Thoracic aorta (tissue), 2 donors: Measurements from ENCODE around the gene RPS10. TPM values are rescaled to one million over a fixed set of nuclear protein-coding genes. Genes with fewer than 3 reads are reported as not detected.

ENCODE experiments used
- ATAC-seq: fragments of 150-250 bp; one replicate; pipeline ENCODE4 v1.8.0; 2017; ENCODE audit warnings: low read depth; ENCODE audit not compliant: insufficient number of reproducible peaks, low FRiP score
- DNase-seq: peaks from one replicate; pipeline ENCODE4 v3.0.0-alpha.2; 2020; ENCODE audit warnings: low spot score
- H3K27ac ChIP-seq, 2 donors: fragments of 200-600 bp; sonication (generic); 1 replicate in 1 of 2; 2 replicates in 1 of 2; pipeline ENCODE4 v1.5.1; 2016; ENCODE audit warnings: mild to moderate bottlenecking in 2 of 2, moderate library complexity in 2 of 2
- H3K27me3 ChIP-seq: fragments of 200-600 bp; sonication (generic); replicated peaks from 2 replicates; pipeline ENCODE4 v1.6.0; 2016; ENCODE audit warnings: mild to moderate bottlenecking; ENCODE audit not compliant: insufficient read depth
- H3K36me3 ChIP-seq: fragments of 200-600 bp; sonication (generic); one replicate; pipeline ENCODE4 v1.5.1; 2016
- H3K4me1 ChIP-seq, 2 donors: fragments of 200-600 bp; sonication (generic); 1 replicate in 1 of 2; 2 replicates in 1 of 2; pipeline versions ENCODE4 v1.5.1 to v1.6.0; 2016; ENCODE audit warnings: low read depth in 2 of 2, mild to moderate bottlenecking in 1 of 2; ENCODE audit not compliant: control insufficient read depth in 1 of 2
- H3K4me3 ChIP-seq: fragments of 200-600 bp; sonication (generic); 2 replicates; pipeline ENCODE4 v1.5.1; 2016; ENCODE audit warnings: mild to moderate bottlenecking
- H3K9me3 ChIP-seq: fragments of 200-600 bp; sonication (generic); 2 replicates; pipeline ENCODE4 v1.5.1; 2016
- CTCF ChIP-seq: fragments of 200-600 bp; sonication (generic); IDR thresholded peaks from one replicate; pipeline ENCODE4 v1.5.1; 2019; ENCODE audit warnings: antibody characterized with exemption
- total RNA-seq, 2 donors: library from RNA; depleted of rRNA; stranded (reverse); fragments of >200 nt; gene quantifications; one replicate each; pipeline versions ENCODE4 v1.1.0 to v1.2.3, GENCODE V29; 2016

The RPS10 gene
- 1,000 to 10,000 TPM in 1 of 2 donors, 100 to 1,000 TPM in 1; 975 to 1,344 TPM for total RNA-seq

GRCh38 chr6:34425498-34426410 lies at the start of gene RPS10:
TSS of gene RPS10 (minus strand) at chr6:34426069. CDS start at chr6:34425221, 848 bp downstream.
- H3K27ac ChIP-seq, result peak within 1 kb of the TSS; percentile 70 to 79
- H3K4me3 ChIP-seq, result peak within 1 kb of the TSS; percentile 92
- DNase-seq (peak; percentile 69), ATAC-seq (peak; percentile 82)
- TF ChIP-seq CTCF, result no peak
- H3K36me3 ChIP-seq, result peaks cover 30% of the 10 kb centered on the region
- peaks cover 6 to 20% of the 10 kb centered on the region in 2 donors for H3K4me1 ChIP-seq
- no peaks in the 10 kb centered on the region for H3K9me3 ChIP-seq
- no peaks in the 10 kb centered on the region for H3K27me3 ChIP-seq

DNA sequence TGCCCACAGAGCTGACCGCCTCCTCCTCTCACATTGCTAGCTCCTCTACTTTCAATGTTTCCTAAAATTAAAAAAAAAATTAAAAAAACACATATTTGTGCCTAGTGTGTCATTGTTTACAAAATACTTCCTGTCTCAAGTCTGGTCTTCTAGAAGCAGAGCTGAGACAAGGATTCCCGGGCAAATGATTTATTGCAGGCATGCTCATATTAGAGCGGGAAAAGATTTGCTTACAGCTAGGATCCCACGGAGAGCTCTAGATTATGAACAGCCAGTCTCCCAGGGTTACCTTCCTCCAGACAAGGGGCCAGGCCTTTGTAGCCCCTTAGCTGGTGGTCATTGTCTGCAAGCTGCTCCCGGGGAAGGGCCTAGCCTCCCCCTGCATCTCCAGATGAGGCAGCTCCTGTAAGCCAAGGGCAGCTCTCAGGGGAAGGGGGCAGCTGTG lies 49.4 kb upstream of the RPS10 start:
- H3K4me1 ChIP-seq, result no peaks in the 10 kb centered on the region

DNA sequence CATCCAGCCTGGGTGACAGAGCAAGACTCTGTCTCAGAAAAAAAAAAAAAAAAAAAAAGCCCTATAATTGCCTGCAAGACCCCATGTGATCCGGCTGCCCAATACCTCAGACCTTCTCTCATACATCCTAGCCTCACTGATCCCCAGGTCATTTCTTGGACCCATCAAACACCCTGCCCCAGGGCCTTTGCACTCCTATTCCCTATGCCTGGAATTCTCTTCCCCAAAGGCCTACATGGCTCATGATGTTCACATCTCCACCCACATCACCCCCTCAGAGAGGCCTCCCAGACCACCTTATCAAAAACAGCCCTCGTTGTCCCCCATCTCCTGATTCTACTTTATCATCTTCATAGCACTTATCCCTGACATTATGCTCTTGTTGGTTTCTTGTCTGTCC lies 48.9 kb upstream of the RPS10 start:
- DNase-seq (no peak), ATAC-seq (no peak)
- H3K27me3 ChIP-seq, result no peaks in the 10 kb centered on the region
- no peak for TF ChIP-seq CTCF
- H3K27ac ChIP-seq, result no peak overlapping the region
- no peaks in the 10 kb centered on the region for H3K36me3 ChIP-seq
- no peaks in the 10 kb centered on the region for H3K4me1 ChIP-seq
- H3K4me3 ChIP-seq, result no peak overlapping the region
- no peaks in the 10 kb centered on the region for H3K9me3 ChIP-seq

More for the DNA sequence above, 49.4 kb upstream of the RPS10 start:
- no peaks in the 10 kb centered on the region for H3K36me3 ChIP-seq
- H3K4me3 ChIP-seq, result no peak overlapping the region
- TF ChIP-seq CTCF, result no peak
- no peaks in the 10 kb centered on the region for H3K9me3 ChIP-seq
- no peaks in the 10 kb centered on the region for H3K27me3 ChIP-seq
- DNase-seq, result no peak
- no peak for ATAC-seq
- no peak overlapping the region for H3K27ac ChIP-seq

DNA sequence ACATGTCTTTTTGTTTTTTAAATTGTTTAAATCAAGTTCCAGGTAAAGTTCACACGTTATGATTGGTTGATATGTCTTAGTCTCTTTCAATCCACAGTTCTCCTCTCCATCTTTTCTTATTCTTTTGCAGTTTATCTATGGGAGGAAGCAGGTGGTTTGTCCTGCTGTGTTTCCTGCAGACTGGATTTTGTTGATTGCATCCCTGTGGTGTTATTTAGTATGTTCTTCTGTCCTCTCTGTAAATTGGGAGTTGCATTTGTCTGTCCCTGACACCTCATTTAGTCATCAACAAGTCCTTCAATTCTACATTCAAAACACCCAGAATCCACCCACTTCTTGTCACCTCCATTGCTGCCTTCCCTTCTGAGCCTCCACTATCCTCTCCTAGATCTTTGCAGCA lies 48.1 kb upstream of the RPS10 start:
- Histone ChIP-seq H3K27me3 (no peaks in the 10 kb centered on the region), H3K9me3 (no peaks in the 10 kb centered on the region), H3K4me3 (no peak overlapping the region), H3K4me1 (no peaks in the 10 kb centered on the region), H3K36me3 (no peaks in the 10 kb centered on the region), H3K27ac (no peak overlapping the region)
- no peak for DNase-seq
- TF ChIP-seq CTCF, result no peak
- ATAC-seq, result no peak

DNA sequence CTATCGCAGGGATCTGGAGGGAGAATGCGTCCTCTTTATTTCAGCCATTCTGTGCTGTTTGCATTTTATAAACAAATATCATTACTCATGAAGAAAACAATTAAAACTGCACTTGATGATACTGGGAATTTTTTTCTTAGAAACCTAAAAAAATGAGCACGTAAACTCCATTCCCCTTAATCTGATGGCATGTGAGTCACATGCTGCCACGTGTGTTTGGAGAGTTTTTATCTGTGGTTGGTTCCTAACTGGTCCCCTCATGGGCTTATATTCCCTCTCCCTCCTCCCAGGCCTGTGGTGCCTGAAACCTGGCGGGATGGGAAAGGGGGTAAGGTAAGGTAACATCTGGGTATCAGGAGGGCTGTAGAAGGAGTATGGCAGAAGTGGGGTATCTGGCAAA lies 46.6 kb upstream of the RPS10 start:
- ATAC-seq (no peak), DNase-seq (no peak)
- H3K36me3 ChIP-seq, result no peaks in the 10 kb centered on the region
- no peaks in the 10 kb centered on the region for H3K4me1 ChIP-seq
- H3K27me3 ChIP-seq, result no peaks in the 10 kb centered on the region
- no peak overlapping the region for H3K27ac ChIP-seq
- no peak overlapping the region for H3K4me3 ChIP-seq
- no peaks in the 10 kb centered on the region for H3K9me3 ChIP-seq
- no peak for TF ChIP-seq CTCF
